Subcutaneous abdominal adipose tissue (tissue), 5 donors: Measurements from ENCODE around the gene GPS2.

Experiments used
- H3K27ac ChIP-seq: one replicate; pipeline ENCODE4 v1.7.0; 2013; ENCODE audit warnings: low read depth, mild to moderate bottlenecking, inconsistent platforms, low read length, moderate library complexity
- H3K27me3 ChIP-seq, 5 donors: one replicate each; pipeline ENCODE4 v1.7.0; 2013; ENCODE audit warnings: low read length in 5 of 5, inconsistent platforms in 1 of 5; ENCODE audit not compliant: control insufficient read depth in 5 of 5, insufficient read depth in 4 of 5
- H3K36me3 ChIP-seq, 5 donors: one replicate each; pipeline ENCODE4 v1.7.0; 2013; ENCODE audit warnings: low read length in 5 of 5; ENCODE audit not compliant: control insufficient read depth in 5 of 5, insufficient read depth in 5 of 5
- H3K4me1 ChIP-seq, 5 donors: one replicate each; pipeline ENCODE4 v1.7.0; 2013; ENCODE audit warnings: low read length in 5 of 5, mild to moderate bottlenecking in 3 of 5, moderate library complexity in 1 of 5; ENCODE audit not compliant: control insufficient read depth in 5 of 5, insufficient read depth in 5 of 5
- H3K4me3 ChIP-seq, 5 donors: one replicate each; pipeline ENCODE4 v1.7.0; 2013; ENCODE audit warnings: low read length in 5 of 5, low read depth in 1 of 5
- H3K9ac ChIP-seq, 5 donors: one replicate each; pipeline ENCODE4 v1.7.0; 2013; ENCODE audit warnings: low read length in 5 of 5, mild to moderate bottlenecking in 4 of 5, moderate library complexity in 3 of 5
- H3K9me3 ChIP-seq, 5 donors: one replicate each; pipeline ENCODE4 v1.7.0; 2013; ENCODE audit warnings: low read length in 5 of 5; ENCODE audit not compliant: control insufficient read depth in 5 of 5
- donor health status: healthy.
- donor health status: healthy.
- donor health status: healthy.
- donor health status: healthy.
- donor health status: healthy.

GPS2 gene

DNA sequence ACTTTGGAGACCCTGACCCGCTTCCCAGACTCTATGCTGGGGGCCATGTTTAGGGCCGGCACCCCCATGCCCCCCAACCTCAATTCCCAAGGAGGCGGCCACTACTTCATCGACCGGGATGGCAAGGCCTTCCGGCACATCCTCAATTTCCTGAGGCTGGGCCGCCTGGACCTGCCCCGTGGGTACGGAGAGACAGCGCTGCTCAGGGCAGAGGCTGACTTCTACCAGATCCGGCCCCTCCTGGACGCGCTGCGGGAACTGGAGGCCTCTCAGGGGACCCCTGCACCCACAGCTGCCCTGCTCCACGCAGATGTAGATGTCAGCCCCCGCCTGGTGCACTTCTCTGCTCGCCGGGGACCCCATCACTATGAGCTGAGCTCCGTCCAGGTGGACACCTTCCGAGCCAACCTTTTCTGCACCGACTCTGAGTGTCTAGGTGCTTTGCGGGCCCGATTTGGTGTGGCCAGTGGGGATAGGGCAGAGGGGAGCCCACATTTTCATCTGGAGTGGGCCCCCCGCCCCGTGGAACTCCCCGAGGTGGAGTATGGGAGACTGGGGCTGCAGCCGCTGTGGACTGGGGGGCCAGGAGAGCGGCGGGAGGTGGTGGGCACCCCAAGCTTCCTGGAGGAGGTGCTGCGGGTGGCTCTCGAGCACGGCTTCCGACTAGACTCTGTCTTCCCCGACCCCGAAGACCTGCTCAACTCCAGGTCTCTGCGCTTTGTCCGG lies 37.9 kb upstream of the GPS2 start:
- Histone ChIP-seq H3K9ac (peak overlapping the region in 4 of 5 donors; percentile 81 to 89 (median 86)), H3K36me3 (no peaks in the 10 kb centered on the region), H3K4me3 (peak overlapping the region in 4 of 5 donors; percentile 76 to 87 (median 80)), H3K9me3 (no peaks in the 10 kb centered on the region), H3K27ac (peak overlapping the region; percentile 98), H3K4me1 (peaks cover 3 to 63% (median 56%) of the 10 kb centered on the region in 5 donors), H3K27me3 (no peaks in the 10 kb centered on the region)

- H3K27ac ChIP-seq: peak overlapping the region; percentile 98
- no peaks in the 10 kb centered on the region for H3K27me3 ChIP-seq
- H3K4me1 ChIP-seq: peaks cover 3 to 63% (median 56%) of the 10 kb centered on the region in 5 donors
- H3K9ac ChIP-seq: peak overlapping the region; percentile 17 to 89 (median 84)
- no peaks in the 10 kb centered on the region for H3K9me3 ChIP-seq
- peak overlapping the region; percentile 76 to 87 (median 79) for H3K4me3 ChIP-seq
- H3K36me3 ChIP-seq: no peaks in the 10 kb centered on the region
Observed at GRCh38 chr17:7352503-7352889, 37.3 kb upstream of the GPS2 start.

DNA sequence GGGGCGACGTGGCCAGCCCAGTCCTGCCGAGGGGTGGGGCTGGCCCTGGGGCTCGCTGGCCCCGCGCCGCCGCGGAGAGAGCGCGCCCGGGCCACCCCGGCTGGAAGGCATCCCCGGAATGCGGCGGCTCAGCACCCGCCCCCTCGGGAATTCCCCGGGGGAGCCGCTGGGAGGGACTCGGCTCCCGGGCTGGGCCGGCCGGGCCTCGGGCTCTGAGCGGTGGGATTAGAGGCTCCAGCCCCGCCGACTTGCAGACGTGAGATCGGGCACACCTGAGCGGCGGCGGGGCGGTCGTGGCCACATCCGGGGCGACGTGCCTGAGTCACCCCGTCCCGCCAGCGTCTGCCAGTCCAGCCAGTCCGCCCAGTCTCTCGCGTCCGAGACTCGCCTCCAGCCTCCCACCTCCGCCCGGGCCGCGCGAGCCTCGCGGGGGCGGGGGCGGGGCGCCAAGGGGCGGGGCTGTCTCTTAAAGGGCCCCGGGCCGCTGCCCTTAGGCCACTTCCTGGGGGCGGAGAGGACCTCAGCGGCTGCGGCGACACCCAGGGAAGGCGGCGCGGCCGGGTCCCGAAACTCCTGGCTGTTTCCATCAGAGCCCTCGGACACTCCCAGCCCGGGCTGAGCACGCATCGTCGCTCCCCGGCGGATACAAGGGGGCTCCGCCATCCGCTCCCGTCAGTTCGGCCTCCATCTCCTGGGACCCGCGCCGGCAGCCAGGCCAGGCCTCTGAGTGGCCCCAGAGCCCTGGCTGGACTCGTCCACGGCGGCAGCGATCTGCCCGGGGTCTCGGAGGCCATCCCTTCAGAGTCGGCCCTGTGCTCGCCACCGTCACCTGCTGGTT lies 36.7 kb upstream of the GPS2 start, which contains the start of gene KCTD11:
Gene KCTD11 (plus strand): TSS at position 498 of the 838 bp plus-strand sequence.
- peak within 1 kb of the TSS; percentile 76 to 87 (median 79) for H3K4me3 ChIP-seq
- no peaks in the 10 kb centered on the region for H3K27me3 ChIP-seq
- no peaks in the 10 kb centered on the region for H3K9me3 ChIP-seq
- peaks cover 3 to 63% (median 56%) of the 10 kb centered on the region in 5 donors for H3K4me1 ChIP-seq
- H3K9ac ChIP-seq: peak within 1 kb of the TSS; percentile 84 to 92 (median 87)
- no peaks in the 10 kb centered on the region for H3K36me3 ChIP-seq
- H3K27ac ChIP-seq: peak within 1 kb of the TSS; percentile 98

- peaks cover 2 to 49% (median 42%) of the 10 kb centered on the region in 5 donors for H3K4me1 ChIP-seq
- H3K4me3 ChIP-seq: no peak overlapping the region
- peak overlapping the region; percentile 87 for H3K27ac ChIP-seq
- H3K9me3 ChIP-seq: no peaks in the 10 kb centered on the region
- no peak overlapping the region for H3K9ac ChIP-seq
- H3K36me3 ChIP-seq: no peaks in the 10 kb centered on the region
- no peaks in the 10 kb centered on the region for H3K27me3 ChIP-seq
Observed at GRCh38 chr17:7348478-7349242, 33.5 kb upstream of the GPS2 start.

DNA sequence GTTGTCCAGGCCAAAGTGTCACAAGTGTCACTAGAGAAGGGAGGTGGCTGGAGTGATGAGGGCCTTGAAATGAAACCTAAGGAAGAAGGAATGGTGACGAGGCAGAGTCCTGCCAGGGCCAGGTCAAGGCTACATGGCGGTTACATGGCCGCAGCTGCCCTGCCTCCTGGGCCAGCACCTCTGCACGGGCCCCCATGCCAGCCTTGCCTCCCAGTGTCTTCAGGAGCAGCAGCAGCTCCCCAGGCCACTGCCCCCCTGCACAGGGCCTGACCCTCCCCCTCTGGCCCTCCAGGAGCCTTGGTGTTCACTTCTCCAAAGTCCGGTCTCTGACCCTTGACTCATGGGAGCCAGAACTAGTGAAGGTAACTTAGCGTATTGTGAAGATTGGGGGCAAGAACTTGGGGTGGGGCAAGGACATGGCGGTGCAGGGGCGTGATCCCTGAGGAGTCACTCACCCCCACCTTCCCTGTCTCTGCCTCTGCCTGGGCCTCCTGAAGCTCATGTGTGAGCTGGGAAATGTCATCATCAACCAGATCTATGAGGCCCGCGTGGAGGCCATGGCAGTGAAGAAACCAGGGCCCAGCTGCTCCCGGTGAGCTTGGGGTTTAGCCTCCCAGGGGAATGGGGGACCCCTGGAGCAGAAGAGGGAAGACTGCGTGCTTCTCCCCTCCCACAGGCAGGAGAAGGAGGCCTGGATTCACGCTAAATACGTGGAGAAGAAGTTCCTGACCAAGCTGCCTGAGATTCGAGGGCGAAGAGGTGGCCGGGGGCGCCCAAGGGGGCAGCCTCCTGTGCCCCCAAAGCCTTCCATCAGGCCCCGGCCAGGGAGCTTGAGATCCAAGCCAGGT lies 32.7 kb upstream of the GPS2 start:
- Histone ChIP-seq H3K27me3 (peaks cover 0 to 6% (median 0%) of the 10 kb centered on the region in 5 donors), H3K9ac (no peak overlapping the region), H3K36me3 (no peaks in the 10 kb centered on the region), H3K9me3 (no peaks in the 10 kb centered on the region), H3K4me1 (peaks cover 4 to 41% (median 34%) of the 10 kb centered on the region in 5 donors), H3K27ac (no peak overlapping the region), H3K4me3 (no peak overlapping the region)

- H3K9me3 ChIP-seq: no peaks in the 10 kb centered on the region
- peaks cover 4 to 32% (median 27%) of the 10 kb centered on the region in 5 donors for H3K4me1 ChIP-seq
- no peak overlapping the region for H3K9ac ChIP-seq
- H3K27me3 ChIP-seq: peaks cover 0 to 8% (median 4%) of the 10 kb centered on the region in 5 donors
- H3K36me3 ChIP-seq: no peaks in the 10 kb centered on the region
- H3K27ac ChIP-seq: no peak overlapping the region
- no peak overlapping the region for H3K4me3 ChIP-seq
Observed at GRCh38 chr17:7346761-7347614, 31.8 kb upstream of the GPS2 start.

DNA sequence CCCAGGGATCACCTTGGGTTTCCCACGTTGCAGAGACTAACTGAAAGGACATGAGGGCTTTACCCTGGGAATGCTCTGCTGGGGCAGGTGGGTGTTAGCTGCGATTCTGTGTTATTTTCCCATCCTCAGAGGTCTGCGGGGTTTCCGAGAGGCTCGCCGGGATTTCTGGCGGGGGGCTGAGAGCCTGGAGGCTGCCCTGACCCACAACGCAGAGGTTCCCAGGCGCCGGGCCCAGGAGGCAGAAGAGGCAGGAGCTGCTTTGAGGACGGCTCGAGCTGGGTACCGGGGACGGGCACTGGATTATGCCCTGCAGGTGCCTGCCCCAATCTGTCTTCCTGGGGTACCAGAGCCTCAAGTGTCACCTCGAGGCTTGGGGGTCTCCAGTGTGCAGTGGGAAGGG lies 28.1 kb upstream of the GPS2 start:
- no peaks in the 10 kb centered on the region for H3K36me3 ChIP-seq

DNA sequence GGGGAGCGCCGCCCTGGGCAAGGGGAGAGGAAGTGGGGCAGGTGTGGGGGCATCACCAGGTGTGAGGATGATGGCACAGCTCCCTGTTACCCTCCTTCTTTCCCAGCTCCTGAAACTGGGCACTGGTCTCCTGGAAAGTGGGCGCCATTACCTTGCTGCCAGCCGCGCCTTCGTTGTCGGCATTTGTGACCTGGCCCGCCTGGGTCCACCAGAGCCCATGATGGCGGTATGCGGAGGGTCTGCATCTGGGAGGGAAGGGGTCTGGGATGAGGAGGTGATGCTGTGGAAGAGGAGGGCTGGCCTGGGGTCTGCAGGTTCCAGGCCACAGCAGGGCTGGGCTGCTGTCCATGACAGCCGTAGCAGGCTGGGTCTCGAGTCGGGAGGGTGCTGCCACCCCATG lies 26.7 kb upstream of the GPS2 start:
- no peaks in the 10 kb centered on the region for H3K36me3 ChIP-seq
- H3K9me3 ChIP-seq: no peaks in the 10 kb centered on the region
- peaks cover under 1 to 12% (median 11%) of the 10 kb centered on the region in 5 donors for H3K27me3 ChIP-seq
- peaks cover 0 to 4% (median 0%) of the 10 kb centered on the region in 5 donors for H3K4me1 ChIP-seq
- H3K9ac ChIP-seq: no peak overlapping the region
- no peak overlapping the region for H3K27ac ChIP-seq
- H3K4me3 ChIP-seq: no peak overlapping the region

More for the DNA sequence above, 28.1 kb upstream of the GPS2 start:
- Histone ChIP-seq H3K4me3 (no peak overlapping the region), H3K4me1 (peaks cover 0 to 4% (median 0%) of the 10 kb centered on the region in 5 donors), H3K9me3 (no peaks in the 10 kb centered on the region), H3K9ac (peak overlapping the region in 1 of 5 donors; percentile 68), H3K27ac (no peak overlapping the region), H3K27me3 (peaks cover 0 to 10% (median 8%) of the 10 kb centered on the region in 5 donors)
